MM.1S (cell line): ENCODE data around the gene GDNF.
"Not testable (repeated sequence)": the region's sequence is repeated elsewhere in the genome, so short reads cannot be mapped to it uniquely, and the experiment has no call there.

Experiments used
- DNase-seq: peaks from one replicate; pipeline ENCODE4 v3.0.0-alpha.2; 2015
- H2AFZ ChIP-seq: fragments of 300-600 bp; sonication (generic); 2 replicates; pipeline ENCODE4 v1.6.0; 2016; ENCODE audit warnings: antibody characterized with exemption, low read length
- H3F3A ChIP-seq: fragments of 300-600 bp; sonication (generic); 2 replicates; pipeline ENCODE4 v1.6.1; 2016; ENCODE audit warnings: mild to moderate bottlenecking, antibody characterized with exemption, low read length, moderate library complexity, mixed read lengths; ENCODE audit not compliant: insufficient read depth
- H3K27ac ChIP-seq: fragments of 300-600 bp; sonication (generic); 2 replicates; pipeline ENCODE4 v1.5.1; 2016; ENCODE audit warnings: mild to moderate bottlenecking, low read length
- H3K27me3 ChIP-seq: fragments of 300-600 bp; sonication (generic); replicated peaks from 2 replicates; pipeline ENCODE4 v1.6.0; 2016; ENCODE audit warnings: low read length; ENCODE audit not compliant: insufficient read depth
- H3K36me3 ChIP-seq: fragments of 300-600 bp; sonication (generic); replicated peaks from 2 replicates; pipeline ENCODE4 v1.6.1; 2016; ENCODE audit warnings: mild to moderate bottlenecking, low read length, mixed read lengths; ENCODE audit not compliant: insufficient read depth
- H3K4me1 ChIP-seq: fragments of 300-600 bp; sonication (generic); 2 replicates; pipeline ENCODE4 v1.6.1; 2016; ENCODE audit warnings: low read length, mixed read lengths
- H3K4me2 ChIP-seq: fragments of 300-600 bp; sonication (generic); 2 replicates; pipeline ENCODE4 v1.6.0; 2016; ENCODE audit warnings: low read depth, low read length
- H3K4me3 ChIP-seq: fragments of 300-600 bp; sonication (generic); 2 replicates; pipeline ENCODE4 v1.5.1; 2016; ENCODE audit warnings: low read length, mixed read lengths
- H3K79me2 ChIP-seq: fragments of 300-600 bp; sonication (generic); 2 replicates; pipeline ENCODE4 v1.6.1; 2016; ENCODE audit warnings: mixed run types, low read length, mixed read lengths
- H3K9ac ChIP-seq: fragments of 300-600 bp; sonication (generic); 2 replicates; pipeline ENCODE4 v1.6.1; 2016; ENCODE audit warnings: low read length, mixed read lengths
- H3K9me2 ChIP-seq: fragments of 300-600 bp; sonication (generic); replicated peaks from 2 replicates; pipeline ENCODE4 v1.6.1; 2016; ENCODE audit warnings: mild to moderate bottlenecking, low read length, mixed read lengths; ENCODE audit not compliant: insufficient read depth
- H3K9me3 ChIP-seq: fragments of 300-600 bp; sonication (generic); replicated peaks from 2 replicates; pipeline ENCODE4 v1.6.1; 2016; ENCODE audit warnings: mild to moderate bottlenecking, low read length, mixed read lengths; ENCODE audit not compliant: insufficient read depth
- H4K20me1 ChIP-seq: fragments of 300-600 bp; sonication (generic); 2 replicates; pipeline ENCODE4 v1.6.1; 2016; ENCODE audit warnings: mild to moderate bottlenecking, low read length, moderate library complexity, mixed read lengths; ENCODE audit not compliant: insufficient read depth
- CTCF ChIP-seq: fragments of 300-600 bp; sonication (generic); IDR thresholded peaks from 2 replicates; pipeline ENCODE4 v1.5.1; 2016; ENCODE audit warnings: antibody characterized with exemption, low read length, mixed read lengths
- EZH2 ChIP-seq: fragments of 300-600 bp; sonication (generic); optimal IDR thresholded peaks from 2 replicates; pipeline ENCODE3; 2017; ENCODE audit warnings: low read depth, mild to moderate bottlenecking, antibody characterized with exemption, low read length, mixed read lengths
- EZH2phosphoT487 ChIP-seq: fragments of 300-600 bp; sonication (generic); IDR thresholded peaks from 2 replicates; pipeline ENCODE4 v1.6.1; 2018; ENCODE audit warnings: antibody characterized with exemption, low read length

The GDNF gene

DNA sequence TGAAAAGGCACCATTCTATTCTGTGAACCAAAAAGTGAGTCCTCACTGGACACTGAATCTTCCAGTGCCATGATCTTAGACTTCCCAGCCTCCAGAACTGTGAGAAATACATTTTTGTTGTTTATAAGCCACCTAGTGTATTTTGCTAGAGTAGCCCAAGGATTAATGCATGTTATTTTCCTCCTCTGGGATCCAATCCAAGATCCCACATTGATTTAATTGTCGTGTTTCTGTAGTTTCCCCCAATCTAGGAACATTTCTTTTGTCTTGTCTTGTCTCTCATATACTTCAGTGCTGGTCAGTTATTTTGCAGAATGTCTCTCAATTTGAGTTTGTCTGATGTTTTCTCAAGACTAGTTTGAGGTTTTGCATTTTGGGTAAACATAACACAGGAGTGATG, 36.4 kb downstream of the GDNF start:
- no peak overlapping the region for H3K4me3 ChIP-seq
- no peaks in the 10 kb centered on the region for H3K27me3 ChIP-seq
- no peak overlapping the region for H3K9ac ChIP-seq
- H3K9me2 ChIP-seq = no peaks in the 10 kb centered on the region
- TF ChIP-seq EZH2phosphoT487 = no peak
- TF ChIP-seq EZH2 = no peak
- TF ChIP-seq CTCF = no peak
- no peak overlapping the region for H3K4me2 ChIP-seq
- H4K20me1 ChIP-seq = no peaks in the 10 kb centered on the region
- H3K79me2 ChIP-seq = no peaks in the 10 kb centered on the region
- no peak for DNase-seq
- peaks cover 26% of the 10 kb centered on the region for H3F3A ChIP-seq
- no peaks in the 10 kb centered on the region for H3K9me3 ChIP-seq
- no peak overlapping the region for H3K27ac ChIP-seq
- peaks cover 36% of the 10 kb centered on the region for H3K4me1 ChIP-seq
- H2AFZ ChIP-seq = no peak overlapping the region
- no peaks in the 10 kb centered on the region for H3K36me3 ChIP-seq

DNA sequence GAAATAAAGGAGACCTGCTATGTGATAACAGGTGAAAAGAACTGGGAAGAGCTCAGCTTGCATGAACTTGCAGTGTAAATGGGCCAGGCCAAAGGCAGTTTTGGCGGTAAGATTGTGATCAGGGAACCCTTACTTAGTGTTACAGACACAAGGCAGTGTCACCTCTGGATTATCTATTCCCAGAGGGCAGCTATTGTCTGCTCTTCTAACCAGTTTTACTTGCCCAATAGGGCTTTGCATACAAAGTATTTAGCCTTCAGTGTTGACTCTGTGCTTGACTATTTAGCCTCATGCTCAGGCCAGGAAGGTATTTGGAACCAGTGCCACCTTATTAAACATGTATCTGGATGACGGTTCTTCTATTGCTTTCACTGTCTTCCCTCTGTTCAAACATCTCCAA, 38.3 kb downstream of the GDNF start:
- H3K4me2 ChIP-seq = no peak overlapping the region
- H2AFZ ChIP-seq = 0 out of 2 replicates have a peak overlapping the region, but pooled peaks have one; percentile 17
- no peaks in the 10 kb centered on the region for H3K79me2 ChIP-seq
- H3K9me3 ChIP-seq = no peaks in the 10 kb centered on the region
- H3K27ac ChIP-seq = peak overlapping the region; percentile 99; the same call in 1 of the 2 replicates
- H3K27me3 ChIP-seq = no peaks in the 10 kb centered on the region
- no peak overlapping the region for H3K9ac ChIP-seq
- H3K9me2 ChIP-seq = no peaks in the 10 kb centered on the region
- TF ChIP-seq EZH2phosphoT487 = no peak
- no peak for TF ChIP-seq EZH2
- no peak for DNase-seq
- no peaks in the 10 kb centered on the region for H4K20me1 ChIP-seq
- peaks cover 26% of the 10 kb centered on the region for H3F3A ChIP-seq
- no peaks in the 10 kb centered on the region for H3K36me3 ChIP-seq
- no peak overlapping the region for H3K4me3 ChIP-seq
- peaks cover 40% of the 10 kb centered on the region for H3K4me1 ChIP-seq

DNA sequence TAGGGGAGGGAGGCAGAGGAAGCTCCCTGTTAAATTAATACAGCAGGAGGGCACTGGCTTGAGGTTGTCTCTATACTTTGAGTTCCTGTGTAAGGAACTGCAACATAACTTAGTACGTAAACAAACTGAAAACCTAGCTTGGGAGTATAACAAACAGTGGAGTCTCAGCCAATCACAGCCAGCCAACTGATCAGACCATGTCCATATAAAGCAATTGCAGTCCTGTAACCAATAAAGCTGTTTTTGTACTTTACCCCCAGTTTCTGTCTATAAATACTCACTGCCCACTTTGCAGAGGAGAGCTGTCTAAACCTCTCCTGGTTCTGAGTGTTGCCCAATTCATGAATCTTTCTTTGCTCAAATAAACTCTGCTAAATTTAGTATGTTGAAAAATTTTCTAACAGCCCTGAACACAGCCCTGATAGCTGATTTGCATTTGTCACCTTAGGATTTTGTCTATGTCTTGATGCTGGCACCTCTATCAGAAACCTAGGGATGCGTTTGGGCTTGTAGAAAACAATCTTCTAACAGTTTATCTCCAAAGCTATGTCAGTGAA, 39.9 kb downstream of the GDNF start:
- no peaks in the 10 kb centered on the region for H3K27me3 ChIP-seq
- no peaks in the 10 kb centered on the region for H3K36me3 ChIP-seq
- TF ChIP-seq CTCF (no peak), EZH2phosphoT487 (no peak), EZH2 (no peak)
- H3K9ac ChIP-seq = peak overlapping the region; percentile 74
- peak; percentile 85 for DNase-seq
- peak overlapping the region; percentile 21; the same call in 1 of the 2 replicates for H3K4me3 ChIP-seq
- H3K27ac ChIP-seq = peak overlapping the region; percentile 99
- peak overlapping the region; percentile 14; the same call in 1 of the 2 replicates for H2AFZ ChIP-seq
- peak overlapping the region; percentile 59 for H3K4me2 ChIP-seq
- peaks cover 26% of the 10 kb centered on the region for H3F3A ChIP-seq
- H4K20me1 ChIP-seq = no peaks in the 10 kb centered on the region
- H3K79me2 ChIP-seq = no peaks in the 10 kb centered on the region
- no peaks in the 10 kb centered on the region for H3K9me2 ChIP-seq
- H3K9me3 ChIP-seq = no peaks in the 10 kb centered on the region
- H3K4me1 ChIP-seq = peaks cover 40% of the 10 kb centered on the region

- H3K9ac ChIP-seq, H3K27me3 ChIP-seq, H3K79me2 ChIP-seq, H3K9me3 ChIP-seq, H3K4me2 ChIP-seq, H3K27ac ChIP-seq, H4K20me1 ChIP-seq, H3K9me2 ChIP-seq, DNase-seq, H2AFZ ChIP-seq, H3K36me3 ChIP-seq, H3K4me3 ChIP-seq: not testable (repeated sequence)
- H3F3A ChIP-seq = peaks cover 26% of the 10 kb centered on the region
- peaks cover 28% of the 10 kb centered on the region for H3K4me1 ChIP-seq
Observed at GRCh38 chr5:37796435-37796834, 43.4 kb downstream of the GDNF start.

- H3K4me2 ChIP-seq, H3K79me2 ChIP-seq, H3K27ac ChIP-seq, H3K27me3 ChIP-seq, H3K9ac ChIP-seq, H3K4me3 ChIP-seq, H2AFZ ChIP-seq, DNase-seq, H3K9me3 ChIP-seq, H3K9me2 ChIP-seq, H3K36me3 ChIP-seq, H4K20me1 ChIP-seq: not testable (repeated sequence)
- H3K4me1 ChIP-seq = peaks cover 17% of the 10 kb centered on the region
- peaks cover 14% of the 10 kb centered on the region for H3F3A ChIP-seq
Observed at GRCh38 chr5:37795292-37795691, 44.5 kb downstream of the GDNF start.
